Progenitor cell of endocrine pancreas (in vitro differentiated cells): ENCODE results near the gene NDUFS2. TPM values are rescaled to one million over a fixed set of nuclear protein-coding genes. Genes with fewer than 3 reads are reported as not detected.

Experiments
- DNase-seq: peaks from one replicate; pipeline ENCODE4 v3.0.0; 2021; ENCODE audit warnings: low spot score; ENCODE audit not compliant: unreplicated experiment
- H3K27ac Mint-ChIP-seq: 2 replicates; pipeline ENCODE4 v1.8.0; 2021; ENCODE audit warnings: mild to moderate bottlenecking, moderate library complexity, mixed read lengths
- H3K27me3 Mint-ChIP-seq: 2 replicates; pipeline ENCODE4 v1.8.0; 2021; ENCODE audit warnings: mixed read lengths
- H3K36me3 Mint-ChIP-seq: 2 replicates; pipeline ENCODE4 v1.8.0; 2022; ENCODE audit warnings: mixed read lengths; ENCODE audit not compliant: insufficient read depth
- H3K4me1 Mint-ChIP-seq: 2 replicates; pipeline ENCODE4 v1.8.0; 2021; ENCODE audit warnings: low read depth, mixed read lengths
- H3K4me3 Mint-ChIP-seq: 2 replicates; pipeline ENCODE4 v1.8.0; 2021; ENCODE audit warnings: low read depth, mild to moderate bottlenecking, moderate library complexity, mixed read lengths
- H3K9me3 Mint-ChIP-seq: 2 replicates; pipeline ENCODE4 v1.8.0; 2021; ENCODE audit warnings: low read depth, mixed read lengths
- CTCF ChIP-seq: fragments of 200-600 bp; sonication (generic); IDR thresholded peaks from one replicate; pipeline ENCODE4 v1.5.0; 2021; ENCODE audit warnings: antibody characterized with exemption, mild to moderate bottlenecking; ENCODE audit not compliant: unreplicated experiment
- total RNA-seq: library from RNA; stranded (reverse); gene quantifications from 2 replicates; pipeline ENCODE4 v1.2.1, GENCODE V29; 2021

The NDUFS2 gene
- total RNA-seq, 1 donor from 2014 or later = 103 TPM

GRCh38 chr1:161159087-161159912 is 42.9 kb upstream of the NDUFS2 start, which contains the start of gene USP21:
TSS of gene USP21 (plus strand) at chr1:161159500. CDS start at chr1:161160641, 1,141 bp downstream.
- Mint-ChIP-seq H3K27ac (peak within 1 kb of the TSS; percentile 82), H3K36me3 (peaks cover 26% of the 10 kb centered on the region), H3K27me3 (no peaks in the 10 kb centered on the region), H3K4me3 (peak within 1 kb of the TSS; percentile 80), H3K4me1 (peaks cover 17% of the 10 kb centered on the region), H3K9me3 (no peaks in the 10 kb centered on the region)
- peak; percentile 85 for DNase-seq
- peak; percentile 27 for TF ChIP-seq CTCF

DNA sequence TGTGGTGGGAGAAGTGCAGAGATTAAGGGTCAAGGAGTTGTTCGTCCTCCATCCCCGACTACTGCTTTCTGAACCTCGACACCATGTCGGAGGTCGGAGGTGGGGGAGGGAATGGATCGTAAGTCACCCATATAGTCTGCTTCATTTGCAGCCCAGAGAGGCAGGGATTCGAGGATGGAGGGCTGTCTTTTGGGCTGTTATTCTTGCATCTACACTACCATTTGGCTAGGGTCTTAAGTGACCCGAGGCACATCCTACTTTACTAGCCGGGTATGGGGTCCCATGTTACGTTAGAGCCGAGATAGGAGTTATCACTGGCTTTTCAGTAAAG is 42.3 kb upstream of the NDUFS2 start:
- Mint-ChIP-seq H3K36me3 (peaks cover 30% of the 10 kb centered on the region), H3K27me3 (no peaks in the 10 kb centered on the region), H3K9me3 (no peaks in the 10 kb centered on the region), H3K27ac (peak overlapping the region; percentile 61), H3K4me3 (peak overlapping the region; percentile 80), H3K4me1 (peaks cover 15% of the 10 kb centered on the region)
- no peak for TF ChIP-seq CTCF
- no peak for DNase-seq

DNA sequence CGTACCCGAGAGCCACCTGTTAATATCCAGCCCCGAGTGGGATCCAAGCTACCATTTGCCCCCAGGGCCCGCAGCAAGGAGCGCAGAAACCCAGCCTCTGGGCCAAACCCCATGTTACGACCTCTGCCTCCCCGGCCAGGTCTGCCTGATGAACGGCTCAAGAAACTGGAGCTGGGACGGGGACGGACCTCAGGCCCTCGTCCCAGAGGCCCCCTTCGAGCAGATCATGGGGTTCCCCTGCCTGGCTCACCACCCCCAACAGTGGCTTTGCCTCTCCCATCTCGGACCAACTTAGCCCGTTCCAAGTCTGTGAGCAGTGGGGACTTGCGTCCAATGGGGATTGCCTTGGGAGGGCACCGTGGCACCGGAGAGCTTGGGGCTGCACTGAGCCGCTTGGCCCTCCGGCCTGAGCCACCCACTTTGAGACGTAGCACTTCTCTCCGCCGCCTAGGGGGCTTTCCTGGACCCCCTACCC is 41.5 kb upstream of the NDUFS2 start:
- Mint-ChIP-seq H3K27me3 (no peaks in the 10 kb centered on the region), H3K4me3 (peak overlapping the region; percentile 80), H3K36me3 (peaks cover 33% of the 10 kb centered on the region), H3K9me3 (no peaks in the 10 kb centered on the region), H3K4me1 (peaks cover 16% of the 10 kb centered on the region), H3K27ac (no peak overlapping the region)
- TF ChIP-seq CTCF = no peak
- DNase-seq = no peak

- H3K36me3 Mint-ChIP-seq = peaks cover 32% of the 10 kb centered on the region
- no peak for TF ChIP-seq CTCF
- no peak for DNase-seq
- H3K27ac Mint-ChIP-seq = no peak overlapping the region
- H3K4me1 Mint-ChIP-seq = peaks cover 16% of the 10 kb centered on the region
- H3K4me3 Mint-ChIP-seq = peak overlapping the region; percentile 37
- H3K9me3 Mint-ChIP-seq = no peaks in the 10 kb centered on the region
- H3K27me3 Mint-ChIP-seq = no peaks in the 10 kb centered on the region
These were observed 40.5 kb upstream of the NDUFS2 start for GRCh38 chr1:161161652-161162051.

DNA sequence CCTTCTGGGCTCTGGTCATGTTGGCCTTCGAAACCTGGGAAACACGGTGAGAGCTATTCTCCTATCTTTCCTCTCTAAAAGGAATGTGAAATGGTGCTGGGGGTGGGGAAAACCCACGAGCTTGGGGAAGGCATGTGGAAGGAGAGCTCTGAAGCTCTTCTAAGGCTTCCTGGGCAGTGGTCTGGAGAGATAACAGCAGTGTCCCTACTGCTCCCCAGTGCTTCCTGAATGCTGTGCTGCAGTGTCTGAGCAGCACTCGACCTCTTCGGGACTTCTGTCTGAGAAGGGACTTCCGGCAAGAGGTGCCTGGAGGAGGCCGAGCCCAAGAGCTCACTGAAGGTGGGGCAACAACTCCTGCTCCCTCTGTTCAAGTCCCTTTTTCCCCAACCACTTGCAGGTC is 40.1 kb upstream of the NDUFS2 start:
- H3K4me3 Mint-ChIP-seq = peak overlapping the region; percentile 37
- no peaks in the 10 kb centered on the region for H3K27me3 Mint-ChIP-seq
- no peaks in the 10 kb centered on the region for H3K9me3 Mint-ChIP-seq
- TF ChIP-seq CTCF = no peak
- DNase-seq = no peak
- peak overlapping the region; percentile 78 for H3K27ac Mint-ChIP-seq
- peaks cover 29% of the 10 kb centered on the region for H3K36me3 Mint-ChIP-seq
- peaks cover 19% of the 10 kb centered on the region for H3K4me1 Mint-ChIP-seq
